Uterus (tissue), 2 donors: Measurements from ENCODE around the gene CSHL1.

ENCODE experiments used
- POLR2A ChIP-seq, 2 donors: fragments of 450-650 bp; IDR thresholded peaks; one replicate each; pipeline ENCODE4 v1.6.1; 2016; ENCODE audit warnings: antibody characterized with exemption in 2 of 2, mild to moderate bottlenecking in 1 of 2, moderate library complexity in 1 of 2
- TF ChIP-seq, protein P1 (sequence below), 4 experiments: fragments of 200-600 bp in 2 of 4; fragments of 450-650 bp in 2 of 4; sonication (generic) in 2 of 4; IDR thresholded peaks; one replicate each; pipeline ENCODE4 v1.5.1; 2016 to 2019; ENCODE audit warnings: antibody characterized with exemption in 4 of 4, mild to moderate bottlenecking in 2 of 4, moderate library complexity in 1 of 4

GRCh38 chr17:63910096-63910495 is 962 bp downstream of the CSHL1 start:
- TF ChIP-seq, protein P1, sequence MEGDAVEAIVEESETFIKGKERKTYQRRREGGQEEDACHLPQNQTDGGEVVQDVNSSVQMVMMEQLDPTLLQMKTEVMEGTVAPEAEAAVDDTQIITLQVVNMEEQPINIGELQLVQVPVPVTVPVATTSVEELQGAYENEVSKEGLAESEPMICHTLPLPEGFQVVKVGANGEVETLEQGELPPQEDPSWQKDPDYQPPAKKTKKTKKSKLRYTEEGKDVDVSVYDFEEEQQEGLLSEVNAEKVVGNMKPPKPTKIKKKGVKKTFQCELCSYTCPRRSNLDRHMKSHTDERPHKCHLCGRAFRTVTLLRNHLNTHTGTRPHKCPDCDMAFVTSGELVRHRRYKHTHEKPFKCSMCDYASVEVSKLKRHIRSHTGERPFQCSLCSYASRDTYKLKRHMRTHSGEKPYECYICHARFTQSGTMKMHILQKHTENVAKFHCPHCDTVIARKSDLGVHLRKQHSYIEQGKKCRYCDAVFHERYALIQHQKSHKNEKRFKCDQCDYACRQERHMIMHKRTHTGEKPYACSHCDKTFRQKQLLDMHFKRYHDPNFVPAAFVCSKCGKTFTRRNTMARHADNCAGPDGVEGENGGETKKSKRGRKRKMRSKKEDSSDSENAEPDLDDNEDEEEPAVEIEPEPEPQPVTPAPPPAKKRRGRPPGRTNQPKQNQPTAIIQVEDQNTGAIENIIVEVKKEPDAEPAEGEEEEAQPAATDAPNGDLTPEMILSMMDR (IDR thresholded peaks at IDR 0.05): no peak
- no peak for TF ChIP-seq POLR2A (IDR thresholded peaks at IDR 0.05)
